OCI-LY7 (cell line): ENCODE results near the gene MACROD2. TPM values are rescaled to one million over a fixed set of nuclear protein-coding genes. Genes with fewer than 3 reads are reported as not detected.

Experiments used
- BruUV-seq: library from RNA; stranded (reverse); fragments of 400-500 nt; replicated peaks from 2 replicates; lab custom pipeline; 2021; lab: Mats Ljungman, UMichigan
- CTCF ChIA-PET: fragments of 300-600 bp; sonication (Branson Sonifier 250); formaldehyde crosslinking; loops from one replicate; lab custom pipeline; 2022; ENCODE audit warnings: antibody characterized with exemption; ENCODE audit not compliant: unreplicated experiment; lab: Charles Lee
- POLR2A ChIA-PET: fragments of 300-600 bp; sonication (Branson Sonifier 250); formaldehyde crosslinking; loops from one replicate; lab custom pipeline; 2022; ENCODE audit warnings: antibody characterized with exemption; lab: Charles Lee
- DNase-seq: peaks from one replicate; pipeline ENCODE4 v3.0.0-alpha.2; 2015; ENCODE audit warnings: low spot score
- H2AFZ ChIP-seq: fragments of 200-600 bp; sonication (generic), shearing (Covaris generic); 2 replicates; pipeline ENCODE4 v1.6.1; 2014; ENCODE audit warnings: mild to moderate bottlenecking, antibody characterized with exemption, low read length, moderate library complexity
- H3K27ac ChIP-seq: fragments of 200-600 bp; sonication (generic); 2 replicates; pipeline ENCODE4 v1.5.1; 2014; ENCODE audit warnings: mixed run types, low read depth, mild to moderate bottlenecking, moderate library complexity, low read length, inconsistent platforms; ENCODE audit not compliant: poor library complexity, severe bottlenecking
- H3K36me3 ChIP-seq: fragments of 200-600 bp; sonication (generic); 2 replicates; pipeline ENCODE4 v1.6.1; 2014; ENCODE audit warnings: mild to moderate bottlenecking, antibody characterized with exemption, low read length, moderate library complexity, mixed read lengths; ENCODE audit not compliant: insufficient read depth
- H3K4me1 ChIP-seq: fragments of 200-600 bp; sonication (generic); 2 replicates; pipeline ENCODE4 v1.5.1; 2014; ENCODE audit warnings: mild to moderate bottlenecking, low read length; ENCODE audit not compliant: insufficient read depth, poor library complexity, severe bottlenecking
- H3K4me2 ChIP-seq: fragments of 200-600 bp; sonication (generic); 2 replicates; pipeline ENCODE4 v1.6.1; 2014; ENCODE audit warnings: mild to moderate bottlenecking, low read length
- H3K4me3 ChIP-seq: fragments of 200-600 bp; sonication (generic); 2 replicates; pipeline ENCODE4 v1.5.1; 2014; ENCODE audit warnings: mild to moderate bottlenecking, low read depth, low read length; ENCODE audit not compliant: poor library complexity, severe bottlenecking
- H3K79me2 ChIP-seq: fragments of 200-600 bp; sonication (generic); 2 replicates; pipeline ENCODE4 v1.6.1; 2016; ENCODE audit warnings: low read depth, mild to moderate bottlenecking, low read length, moderate library complexity, mixed read lengths; ENCODE audit not compliant: insufficient read depth
- H3K9me2 ChIP-seq: fragments of 200-600 bp; sonication (generic); 2 replicates; pipeline ENCODE4 v1.6.1; 2016; ENCODE audit warnings: mild to moderate bottlenecking, low read length, mixed read lengths; ENCODE audit not compliant: insufficient read depth
- H3K9me3 ChIP-seq: fragments of 200-600 bp; sonication (generic); 2 replicates; pipeline ENCODE4 v1.6.1; 2014; ENCODE audit warnings: mild to moderate bottlenecking, mixed run types, low read length, mixed read lengths
- H4K20me1 ChIP-seq: fragments of 200-600 bp; sonication (generic); 2 replicates; pipeline ENCODE4 v1.6.1; 2014; ENCODE audit warnings: mild to moderate bottlenecking, antibody characterized with exemption, low read length, moderate library complexity, mixed read lengths; ENCODE audit not compliant: insufficient read depth
- CTCF ChIP-seq: fragments of 200-600 bp; sonication (generic); conservative IDR thresholded peaks from 2 replicates; pipeline ENCODE4 v1.5.1; 2014; ENCODE audit warnings: mild to moderate bottlenecking, antibody characterized with exemption, low read length, moderate library complexity, mixed read lengths
- EZH2phosphoT487 ChIP-seq: fragments of 200-600 bp; sonication (generic); IDR thresholded peaks from 2 replicates; pipeline ENCODE4 v1.6.1; 2018; ENCODE audit warnings: low read depth, borderline replicate concordance, mild to moderate bottlenecking, mixed run types, antibody characterized with exemption, low read length, moderate library complexity, mixed read lengths
- intact Hi-C: fragments of 100-400 bp; cut with micrococcal nuclease; formaldehyde crosslinking; loops from one replicate; pipeline ENCODE4 v1.10.0; 2022; ENCODE audit not compliant: unreplicated experiment
- total RNA-seq, 2 experiments: library from RNA; depleted of rRNA in 1 of 2; stranded (reverse); fragments of >200 nt in 1 of 2; shearing (Covaris generic) in 1 of 2; gene quantifications; 2 replicates each; pipeline ENCODE4 v1.2.3, GENCODE V29; 2014 to 2022

The MACROD2 gene
- total RNA-seq, 2 experiments from 2014 or later = 0.09 to 4.5 TPM

GRCh38 chr20:14657266-14658005 is 662.1 kb downstream of the MACROD2 start:
- intact Hi-C loops = no loop called here
- H3K27ac ChIP-seq = no peak overlapping the region
- no peak overlapping the region for H3K4me3 ChIP-seq
- no peaks in the 10 kb centered on the region for H3K36me3 ChIP-seq
- H3K9me2 ChIP-seq = no peaks in the 10 kb centered on the region
- POLR2A ChIA-PET = interaction anchor here (0.7 to 1.2 kb wide), 2 partner anchors 9 to 119 kb away, joined by 3 to 5 read pairs; no protein-coding TSS in a partner anchor
- H3K9me3 ChIP-seq = no peaks in the 10 kb centered on the region
- TF ChIP-seq CTCF = no peak
- TF ChIP-seq EZH2phosphoT487 = no peak
- DNase-seq = no peak
- H3K4me2 ChIP-seq = no peak overlapping the region
- CTCF ChIA-PET = no interaction called here
- BruUV-seq = no TSS peak
- H4K20me1 ChIP-seq = no peaks in the 10 kb centered on the region
- H2AFZ ChIP-seq = no peak overlapping the region
- no peaks in the 10 kb centered on the region for H3K4me1 ChIP-seq
- no peaks in the 10 kb centered on the region for H3K79me2 ChIP-seq

DNA sequence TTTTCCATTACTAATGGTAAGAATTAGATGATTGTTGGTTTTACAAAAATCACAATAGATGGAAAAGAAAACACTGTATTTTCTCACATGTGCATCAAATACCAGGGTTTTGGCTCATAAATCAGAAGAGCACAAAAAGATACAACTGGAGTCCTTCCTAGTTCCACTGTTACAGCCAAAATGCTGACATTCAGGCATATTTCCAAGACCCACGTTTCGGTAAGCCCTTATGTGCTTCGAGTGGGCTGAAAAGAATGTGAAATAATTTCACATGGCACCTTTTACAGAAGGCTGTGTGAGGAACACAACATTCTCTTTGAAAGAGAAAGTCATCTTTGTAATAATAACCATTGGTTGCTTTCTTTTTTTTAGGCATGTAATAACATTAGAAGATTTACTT is 668.8 kb downstream of the MACROD2 start:
- H3K4me1 ChIP-seq = no peaks in the 10 kb centered on the region
- no peaks in the 10 kb centered on the region for H3K79me2 ChIP-seq
- no peak for DNase-seq
- H3K4me3 ChIP-seq = no peak overlapping the region
- H3K9me2 ChIP-seq = no peaks in the 10 kb centered on the region
- no peaks in the 10 kb centered on the region for H3K9me3 ChIP-seq
- TF ChIP-seq CTCF = no peak
- no TSS peak for BruUV-seq
- no peaks in the 10 kb centered on the region for H3K36me3 ChIP-seq
- no peak overlapping the region for H2AFZ ChIP-seq
- POLR2A ChIA-PET = interaction anchor here (1.1 kb wide), 1 partner anchor 9 kb away, joined by 3 read pairs; no protein-coding TSS in a partner anchor
- H3K4me2 ChIP-seq = no peak overlapping the region
- CTCF ChIA-PET = no interaction called here
- intact Hi-C loops = no loop called here
- no peak overlapping the region for H3K27ac ChIP-seq
- H4K20me1 ChIP-seq = no peaks in the 10 kb centered on the region

GRCh38 chr20:14666696-14667095 is 671.4 kb downstream of the MACROD2 start:
- H3K9me3 ChIP-seq = no peaks in the 10 kb centered on the region
- BruUV-seq = no TSS peak
- H3K9me2 ChIP-seq = no peaks in the 10 kb centered on the region
- no peak overlapping the region for H2AFZ ChIP-seq
- ChIA-PET POLR2A (interaction anchor here (0.6 to 1.3 kb wide), 3 partner anchors 9 to 71 kb away, joined by 3 read pairs; no protein-coding TSS in a partner anchor), CTCF (no interaction called here)
- H3K4me3 ChIP-seq = no peak overlapping the region
- no peaks in the 10 kb centered on the region for H3K4me1 ChIP-seq
- TF ChIP-seq EZH2phosphoT487 (no peak), CTCF (no peak)
- no peak for DNase-seq
- intact Hi-C loops = no loop called here
- no peak overlapping the region for H3K27ac ChIP-seq
- H4K20me1 ChIP-seq = no peaks in the 10 kb centered on the region
- H3K4me2 ChIP-seq = no peak overlapping the region
- no peaks in the 10 kb centered on the region for H3K36me3 ChIP-seq
- H3K79me2 ChIP-seq = no peaks in the 10 kb centered on the region
